ENCODE data around the gene SLC31A1. TPM values are rescaled to one million over a fixed set of nuclear protein-coding genes. Genes with fewer than 3 reads are reported as not detected.

The SLC31A1 gene
- total and polyA plus RNA-seq, 2 donors (not counting 3 experiments of a cell fraction or from before 2014, with no cell fraction given): 13.5 to 22.7 TPM

GRCh38 chr9:113310538-113310937, 89.2 kb downstream of the SLC31A1 start:
- Histone ChIP-seq H3K9me3 (replicated peaks; ENCODE audit: control insufficient read depth, insufficient read depth, low read length) (no peaks in the 10 kb centered on the region), H3K27me3 (ENCODE audit: control insufficient read depth in 2 of 2, insufficient read depth in 2 of 2, low read length in 2 of 2) (no peaks in the 10 kb centered on the region), H3K9ac (replicated peaks; ENCODE audit: extremely low read depth, insufficient read depth, low read length) (no peak overlapping the region), H4K20me1 (replicated peaks; ENCODE audit: control insufficient read depth, extremely low read depth, insufficient read depth, low read length) (no peaks in the 10 kb centered on the region), H3K4me3 (replicated peaks in 1 of 3; ENCODE audit: insufficient read depth in 1 of 3, low read depth in 1 of 3, low read length in 3 of 3) (no peak overlapping the region), H3K36me3 (ENCODE audit: control insufficient read depth in 2 of 2, extremely low read depth in 1 of 2, insufficient read depth in 2 of 2, low read length in 2 of 2) (no peaks in the 10 kb centered on the region), H3K79me2 (ENCODE audit: control insufficient read depth, insufficient read depth, low read length) (no peaks in the 10 kb centered on the region), H3K9me1 (replicated peaks; ENCODE audit: control insufficient read depth, extremely low read depth, insufficient read depth, low read length) (no peaks in the 10 kb centered on the region), H3K4me2 (ENCODE audit: insufficient read depth, low read length) (no peak overlapping the region), H2AFZ (ENCODE audit: low read depth, low read length) (no peak overlapping the region), H3K27ac (ENCODE audit: insufficient read depth, low read depth, low read length) (no peak overlapping the region), H3K4me1 (ENCODE audit: control insufficient read depth, extremely low read depth, insufficient read depth, low read length) (no peaks in the 10 kb centered on the region)
- TF ChIP-seq FOS (IDR thresholded peaks at IDR 0.05; ENCODE audit: borderline replicate concordance, insufficient read depth, low read length): no peak
- intact Hi-C loops (cut with micrococcal nuclease) (no loop called here), dilution Hi-C loops (cut with MboI; ENCODE audit: extremely low pct_ligation_motif_present, low sequenced_read_pairs) (no loop called here)
- no TSS peak for BruUV-seq (replicated peaks)
- DNase-seq (ENCODE audit: low read depth, low spot score) (peak; percentile 10), FAIRE-seq (no peak)
- CTCF ChIA-PET: interaction anchor here (0.8 to 4.2 kb wide), 6 partner anchors 91 to 772 kb away, joined by 3 to 14 read pairs (median 6); partner anchors contain the start of gene ALAD
- POLR2A ChIA-PET: no interaction called here

- FAIRE-seq (no peak), DNase-seq (ENCODE audit: low read depth, low spot score) (no peak)
- POLR2A ChIA-PET: no interaction called here
Measured at GRCh38 chr9:113311961-113312360, 90.6 kb downstream of the SLC31A1 start.

More at GRCh38 chr9:113311961-113312360, 90.6 kb downstream of the SLC31A1 start:
- H2AFZ ChIP-seq (ENCODE audit: low read depth, low read length): no peak overlapping the region
- H3K79me2 ChIP-seq (ENCODE audit: control insufficient read depth, insufficient read depth, low read length): no peaks in the 10 kb centered on the region
- H4K20me1 ChIP-seq (replicated peaks; ENCODE audit: control insufficient read depth, extremely low read depth, insufficient read depth, low read length): no peaks in the 10 kb centered on the region
- dilution Hi-C loops (cut with MboI; ENCODE audit: extremely low pct_ligation_motif_present, low sequenced_read_pairs) (no loop called here), intact Hi-C loops (cut with micrococcal nuclease) (no loop called here)
- CTCF ChIA-PET: interaction anchor here (1.4 to 4.2 kb wide), 3 partner anchors 24 to 346 kb away, joined by 4 to 14 read pairs (median 14); no protein-coding TSS in a partner anchor
- no TSS peak for BruUV-seq (replicated peaks)
- no peaks in the 10 kb centered on the region for H3K27me3 ChIP-seq (ENCODE audit: control insufficient read depth in 2 of 2, insufficient read depth in 2 of 2, low read length in 2 of 2)
- no peak overlapping the region for H3K4me2 ChIP-seq (ENCODE audit: insufficient read depth, low read length)
- H3K27ac ChIP-seq (ENCODE audit: insufficient read depth, low read depth, low read length): no peak overlapping the region
- no peak overlapping the region for H3K9ac ChIP-seq (replicated peaks; ENCODE audit: extremely low read depth, insufficient read depth, low read length)
- H3K4me3 ChIP-seq (replicated peaks in 1 of 3; ENCODE audit: insufficient read depth in 1 of 3, low read depth in 1 of 3, low read length in 3 of 3): no peak overlapping the region
- H3K4me1 ChIP-seq (ENCODE audit: control insufficient read depth, extremely low read depth, insufficient read depth, low read length): no peaks in the 10 kb centered on the region
- no peaks in the 10 kb centered on the region for H3K9me3 ChIP-seq (replicated peaks; ENCODE audit: control insufficient read depth, insufficient read depth, low read length)
- no peaks in the 10 kb centered on the region for H3K9me1 ChIP-seq (replicated peaks; ENCODE audit: control insufficient read depth, extremely low read depth, insufficient read depth, low read length)
- H3K36me3 ChIP-seq (ENCODE audit: control insufficient read depth in 2 of 2, extremely low read depth in 1 of 2, insufficient read depth in 2 of 2, low read length in 2 of 2): no peaks in the 10 kb centered on the region
- TF ChIP-seq CTCF (IDR thresholded peaks at IDR 0.05; ENCODE audit: extremely low read depth in 1 of 2, insufficient read depth in 1 of 2, low read depth in 1 of 2, low read length in 2 of 2): no peak
- TF ChIP-seq JUN (IDR thresholded peaks at IDR 0.05; ENCODE audit: borderline replicate concordance, insufficient read depth, insufficient read length, low read depth): no peak
- no peak for TF ChIP-seq FOS (IDR thresholded peaks at IDR 0.05; ENCODE audit: borderline replicate concordance, insufficient read depth, low read length)
- TF ChIP-seq GATA2 (IDR thresholded peaks at IDR 0.05; ENCODE audit: insufficient read depth, insufficient read length, low read depth, low read length): no peak
- TF ChIP-seq MAX (IDR thresholded peaks at IDR 0.05; ENCODE audit: insufficient read depth, insufficient read length): no peak
- TF ChIP-seq POLR2A (IDR thresholded peaks at IDR 0.05; ENCODE audit: low read depth, low read length): no peak
- TF ChIP-seq POLR2AphosphoS5 (IDR thresholded peaks at IDR 0.05; ENCODE audit: insufficient read depth, low read depth, low read length): no peak
- no peak for TF ChIP-seq MYC (IDR thresholded peaks at IDR 0.05; ENCODE audit: low read depth, low read length)
- TF ChIP-seq EZH2 (IDR thresholded peaks at IDR 0.05; ENCODE audit: borderline replicate concordance, low read depth, low read length, severe bottlenecking): no peak
